ENCODE results near the gene CACNA2D3. TPM values are rescaled to one million over a fixed set of nuclear protein-coding genes. Genes with fewer than 3 reads are reported as not detected.

The CACNA2D3 gene
- total RNA-seq, 1 donor from 2014 or later, result 7.3 TPM

GRCh38 chr3:54123003-54123775 lies 837 bp downstream of the CACNA2D3 start:
- H3K27ac ChIP-seq, result no peak overlapping the region
- no peak for DNase-seq

DNA sequence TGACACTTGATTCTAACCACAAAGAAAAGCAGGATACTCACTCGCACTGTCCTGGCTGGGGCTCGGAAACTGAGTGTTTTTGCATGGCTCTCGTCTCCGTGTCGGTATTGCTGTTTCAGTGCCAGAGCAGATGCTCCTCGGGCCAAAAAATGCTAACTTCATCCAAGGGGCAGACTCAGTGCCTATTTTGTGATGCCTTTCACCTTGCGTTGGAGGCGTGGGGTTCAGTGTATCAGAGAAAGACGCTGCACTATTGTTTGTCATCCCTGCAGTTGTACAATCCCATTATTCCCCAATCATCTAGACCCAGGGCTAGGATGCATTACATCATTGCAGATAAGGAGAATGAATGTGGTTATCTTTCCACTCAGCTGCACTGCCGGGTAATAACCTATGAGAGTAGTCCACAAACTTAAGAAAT lies 1.4 kb downstream of the CACNA2D3 start:
- Histone ChIP-seq H3K9me3 (no peaks in the 10 kb centered on the region), H3K27ac (no peak overlapping the region), H3K4me1 (no peaks in the 10 kb centered on the region), H3K4me3 (peak overlapping the region; percentile 47), H3K36me3 (no peaks in the 10 kb centered on the region), H3K27me3 (peaks cover 26% of the 10 kb centered on the region)
- intact Hi-C loops (cut with DNase I), result no loop called here
- DNase-seq (no peak), ATAC-seq (no peak)
- no peak for TF ChIP-seq CTCF (IDR thresholded peaks at IDR 0.05)

More at GRCh38 chr3:54123003-54123775, 837 bp downstream of the CACNA2D3 start:
- Histone ChIP-seq H3K9me3 (no peaks in the 10 kb centered on the region), H3K4me3 (peak overlapping the region; percentile 47), H3K36me3 (no peaks in the 10 kb centered on the region), H3K4me1 (no peaks in the 10 kb centered on the region), H3K27me3 (peaks cover 31% of the 10 kb centered on the region)
- no peak for ATAC-seq
- intact Hi-C loops (cut with DNase I), result no loop called here
- no peak for TF ChIP-seq CTCF (IDR thresholded peaks at IDR 0.05)

DNA sequence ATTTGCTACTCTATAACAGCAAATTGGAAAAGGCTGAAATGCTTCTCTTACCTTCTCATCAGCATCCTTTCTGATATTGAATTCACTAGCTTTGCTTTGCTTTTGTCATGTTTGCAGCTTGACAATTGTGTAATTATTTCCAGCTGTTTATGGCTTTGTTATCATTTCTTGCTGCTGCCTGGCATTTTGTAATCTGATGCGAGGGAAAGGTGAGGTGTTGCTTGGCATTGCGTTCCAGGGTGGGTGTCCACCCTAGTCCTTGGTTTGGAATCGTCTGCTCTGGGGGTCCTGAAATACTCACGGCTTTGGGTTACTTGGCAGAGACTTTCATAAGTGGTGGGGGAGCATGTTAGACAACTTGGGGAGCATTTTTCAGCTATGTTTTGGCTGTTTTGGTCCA lies 2.9 kb downstream of the CACNA2D3 start:
- no peaks in the 10 kb centered on the region for H3K4me1 ChIP-seq
- no peak overlapping the region for H3K27ac ChIP-seq
- H3K9me3 ChIP-seq, result no peaks in the 10 kb centered on the region
- ATAC-seq (no peak), DNase-seq (no peak)
- no peak for TF ChIP-seq CTCF (IDR thresholded peaks at IDR 0.05)
- no peak overlapping the region for H3K4me3 ChIP-seq
- peaks cover 12% of the 10 kb centered on the region for H3K27me3 ChIP-seq
- intact Hi-C loops (cut with DNase I), result no loop called here
- no peaks in the 10 kb centered on the region for H3K36me3 ChIP-seq

DNA sequence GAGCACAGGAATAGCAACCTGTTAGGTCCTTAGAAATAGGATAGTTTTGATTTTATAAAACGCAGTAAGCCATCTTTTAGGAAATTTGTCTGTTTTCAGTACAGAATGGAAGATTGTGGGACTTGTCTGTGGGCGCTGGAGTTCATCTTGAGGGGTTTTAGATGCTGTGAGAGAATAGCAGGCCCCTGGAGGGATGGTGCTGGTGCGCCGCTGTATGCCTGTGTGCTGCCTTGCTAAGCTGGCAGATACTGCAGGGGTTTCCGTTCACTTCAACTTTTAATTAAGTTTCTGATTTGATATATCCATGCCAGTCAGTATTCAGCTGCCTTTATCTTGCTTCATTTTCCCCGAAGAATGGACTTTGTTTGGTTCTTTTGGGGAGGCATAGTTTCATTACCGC lies 4.2 kb downstream of the CACNA2D3 start:
- DNase-seq (no peak), ATAC-seq (no peak)
- H3K27me3 ChIP-seq, result no peaks in the 10 kb centered on the region
- TF ChIP-seq CTCF (IDR thresholded peaks at IDR 0.05), result no peak
- H3K9me3 ChIP-seq, result no peaks in the 10 kb centered on the region
- no peaks in the 10 kb centered on the region for H3K4me1 ChIP-seq
- no peaks in the 10 kb centered on the region for H3K36me3 ChIP-seq
- H3K27ac ChIP-seq, result no peak overlapping the region
- no peak overlapping the region for H3K4me3 ChIP-seq
- intact Hi-C loops (cut with DNase I), result no loop called here

DNA sequence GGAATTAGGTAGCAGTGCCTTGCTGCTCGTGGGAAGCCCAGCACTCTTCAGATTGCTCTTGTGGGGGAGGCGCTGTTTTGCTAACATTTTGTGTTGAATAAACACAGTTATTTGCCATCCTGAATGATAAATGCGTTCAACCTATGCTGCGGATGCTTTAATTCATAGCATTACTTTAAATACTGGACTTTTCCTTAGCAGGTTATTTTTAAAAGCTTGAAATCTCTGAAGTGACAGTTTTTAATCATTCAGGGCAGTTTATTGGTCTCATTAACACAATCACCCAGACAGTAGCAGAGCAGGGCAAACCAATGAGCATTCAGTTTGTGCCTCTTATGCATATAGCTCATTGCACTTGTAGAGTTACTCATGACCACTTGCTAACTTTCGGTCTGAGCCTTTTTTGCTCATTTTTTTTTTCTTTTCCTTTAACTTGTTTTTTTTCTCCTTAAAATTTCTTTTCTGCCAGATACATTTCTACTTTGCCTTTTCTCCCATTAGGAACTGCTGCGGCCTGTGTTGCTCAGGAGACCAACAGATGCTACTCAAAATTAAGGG lies 5.2 kb downstream of the CACNA2D3 start:
- no peak overlapping the region for H3K4me3 ChIP-seq
- H3K27ac ChIP-seq, result no peak overlapping the region
- no peak for ATAC-seq
- intact Hi-C loops (cut with DNase I), result no loop called here
- H3K9me3 ChIP-seq, result no peaks in the 10 kb centered on the region
- no peaks in the 10 kb centered on the region for H3K36me3 ChIP-seq
- no peaks in the 10 kb centered on the region for H3K27me3 ChIP-seq
- no peak for TF ChIP-seq CTCF (IDR thresholded peaks at IDR 0.05)
- DNase-seq, result no peak
- no peaks in the 10 kb centered on the region for H3K4me1 ChIP-seq

Data from upper lobe of right lung (tissue), 1 donor.